ENCODE measurements around the gene TMED4.

GRCh38 chr7:44618753-44619152 lies 36.7 kb upstream of the TMED4 start:
- TF ChIP-seq, protein P1, sequence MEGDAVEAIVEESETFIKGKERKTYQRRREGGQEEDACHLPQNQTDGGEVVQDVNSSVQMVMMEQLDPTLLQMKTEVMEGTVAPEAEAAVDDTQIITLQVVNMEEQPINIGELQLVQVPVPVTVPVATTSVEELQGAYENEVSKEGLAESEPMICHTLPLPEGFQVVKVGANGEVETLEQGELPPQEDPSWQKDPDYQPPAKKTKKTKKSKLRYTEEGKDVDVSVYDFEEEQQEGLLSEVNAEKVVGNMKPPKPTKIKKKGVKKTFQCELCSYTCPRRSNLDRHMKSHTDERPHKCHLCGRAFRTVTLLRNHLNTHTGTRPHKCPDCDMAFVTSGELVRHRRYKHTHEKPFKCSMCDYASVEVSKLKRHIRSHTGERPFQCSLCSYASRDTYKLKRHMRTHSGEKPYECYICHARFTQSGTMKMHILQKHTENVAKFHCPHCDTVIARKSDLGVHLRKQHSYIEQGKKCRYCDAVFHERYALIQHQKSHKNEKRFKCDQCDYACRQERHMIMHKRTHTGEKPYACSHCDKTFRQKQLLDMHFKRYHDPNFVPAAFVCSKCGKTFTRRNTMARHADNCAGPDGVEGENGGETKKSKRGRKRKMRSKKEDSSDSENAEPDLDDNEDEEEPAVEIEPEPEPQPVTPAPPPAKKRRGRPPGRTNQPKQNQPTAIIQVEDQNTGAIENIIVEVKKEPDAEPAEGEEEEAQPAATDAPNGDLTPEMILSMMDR (optimal IDR thresholded peaks at IDR 0.05 in 1 of 3, IDR thresholded peaks at IDR 0.05 in 1 of 3, conservative IDR thresholded peaks at IDR 0.05 in 1 of 3; ENCODE audit: extremely low read depth in 1 of 3, insufficient read depth in 2 of 3, low read length in 3 of 3) = no peak
- no peak for TF ChIP-seq EZH2 (IDR thresholded peaks at IDR 0.05; ENCODE audit: low read length)

Measured in keratinocyte (primary cell).